NCI-H187 treated with DMSO at 0.1 percent for 48 hours (cell line): ENCODE measurements around the gene CISD1.

ENCODE experiments used
- DNase-seq: peaks from one replicate; lab custom pipeline; 2025; lab: John Stamatoyannopoulos, UW

CISD1 gene

DNA sequence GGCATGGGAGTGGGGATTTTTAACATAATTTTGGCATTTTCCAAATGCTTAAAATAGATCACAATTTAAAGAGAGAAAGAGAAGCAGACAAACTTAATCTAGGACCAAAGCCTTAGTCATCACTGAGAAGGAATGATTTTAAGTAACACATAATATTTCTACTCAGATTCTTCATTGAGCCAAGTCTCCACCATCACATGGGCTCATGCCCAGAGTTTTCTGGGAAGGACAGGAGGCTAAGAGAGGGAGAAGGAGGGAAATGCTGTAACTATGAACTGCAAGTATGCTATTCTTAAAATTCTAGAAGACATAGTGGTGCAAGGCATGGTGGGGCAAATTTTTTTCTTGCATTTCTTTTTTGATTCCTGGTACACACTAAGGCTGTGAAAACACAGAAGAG is 42.1 kb downstream of the CISD1 start:
- no peak for DNase-seq

DNA sequence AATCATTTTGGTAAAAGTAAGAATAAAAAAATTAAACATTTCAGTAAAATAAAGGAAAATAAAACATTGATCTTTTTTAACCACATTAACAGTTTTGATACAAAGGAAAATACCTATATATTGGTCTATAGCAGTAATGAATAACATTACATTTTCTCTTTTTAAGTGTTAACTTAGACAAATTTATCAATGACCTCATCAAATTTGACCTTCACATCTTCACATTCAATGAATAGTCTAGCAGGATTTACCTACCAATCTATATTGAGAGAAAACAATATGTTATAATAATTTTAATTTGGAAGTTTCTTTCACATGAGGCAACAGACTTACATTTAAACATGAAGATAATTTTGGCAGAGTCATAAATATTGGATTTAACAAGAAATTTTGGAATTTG is 47.9 kb downstream of the CISD1 start:
- no peak for DNase-seq

DNA sequence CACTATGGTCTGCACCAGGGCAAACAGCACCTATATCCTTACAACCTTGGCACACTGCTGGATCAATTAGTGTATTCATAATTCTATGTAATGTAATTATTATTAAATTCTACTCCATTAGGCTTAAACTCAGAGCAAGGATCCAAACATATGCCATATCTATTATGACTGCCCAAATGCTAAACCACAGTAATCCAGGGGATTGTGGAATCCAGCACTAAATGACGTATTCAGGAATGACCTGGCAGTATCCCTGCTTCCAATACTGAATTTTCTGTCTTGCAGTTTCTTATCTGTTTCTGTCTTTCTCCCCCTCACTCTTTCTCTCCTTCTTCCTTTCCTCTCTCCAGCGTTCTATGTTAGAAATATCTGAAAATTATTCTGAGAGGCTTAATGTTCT is 49.4 kb downstream of the CISD1 start:
- DNase-seq = no peak

DNA sequence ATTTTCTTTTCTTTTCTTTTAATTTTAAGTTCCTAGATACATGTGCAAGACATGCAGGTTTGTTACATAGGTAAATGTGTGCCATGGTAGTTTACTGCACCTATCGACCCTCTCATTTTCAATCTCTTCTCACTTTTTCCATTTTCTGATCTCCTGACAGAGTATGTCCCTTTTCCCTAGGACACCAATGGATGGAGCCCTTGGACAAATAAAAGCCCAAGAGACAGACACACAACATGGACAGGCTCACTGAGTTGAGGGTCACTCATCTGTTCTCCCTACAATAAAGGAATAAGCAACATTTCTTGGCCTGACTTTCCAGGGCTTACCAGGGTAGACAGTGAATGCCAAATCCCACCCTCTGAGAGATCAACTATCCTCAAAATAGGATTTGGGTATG is 50.6 kb downstream of the CISD1 start:
- DNase-seq = no peak

DNA sequence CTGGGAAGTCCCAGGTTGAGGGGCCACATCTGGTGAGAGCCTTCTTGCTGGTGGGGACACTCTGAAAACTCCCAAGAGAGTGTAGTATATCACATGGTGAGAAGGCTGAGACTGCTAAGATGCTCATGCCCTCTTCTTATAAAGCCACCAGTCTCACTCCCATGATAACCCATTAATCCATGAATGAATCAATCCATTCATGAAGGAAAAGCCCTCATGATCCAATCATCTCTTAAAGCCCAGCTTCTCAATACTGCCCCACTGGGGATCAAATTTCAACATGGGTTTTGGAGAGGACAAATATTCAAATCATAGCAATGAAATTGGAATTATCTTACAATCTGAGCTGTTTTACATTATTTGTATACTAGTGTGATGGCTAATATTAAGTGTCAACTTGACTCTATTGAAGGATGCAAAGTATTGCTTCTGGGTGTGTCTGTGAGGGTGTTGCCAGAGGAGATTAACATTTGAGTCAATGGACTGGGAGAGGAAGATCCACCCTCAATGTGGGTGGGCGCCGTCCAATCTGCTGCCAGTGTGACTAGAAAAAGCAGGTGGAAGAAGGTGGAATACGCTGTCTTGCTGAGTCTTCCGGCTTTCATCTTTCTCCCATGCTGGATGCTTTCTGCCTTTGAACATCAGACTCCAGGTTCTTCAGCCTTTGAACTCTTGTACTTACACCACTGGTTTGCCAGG is 51.5 kb downstream of the CISD1 start:
- DNase-seq = no peak

DNA sequence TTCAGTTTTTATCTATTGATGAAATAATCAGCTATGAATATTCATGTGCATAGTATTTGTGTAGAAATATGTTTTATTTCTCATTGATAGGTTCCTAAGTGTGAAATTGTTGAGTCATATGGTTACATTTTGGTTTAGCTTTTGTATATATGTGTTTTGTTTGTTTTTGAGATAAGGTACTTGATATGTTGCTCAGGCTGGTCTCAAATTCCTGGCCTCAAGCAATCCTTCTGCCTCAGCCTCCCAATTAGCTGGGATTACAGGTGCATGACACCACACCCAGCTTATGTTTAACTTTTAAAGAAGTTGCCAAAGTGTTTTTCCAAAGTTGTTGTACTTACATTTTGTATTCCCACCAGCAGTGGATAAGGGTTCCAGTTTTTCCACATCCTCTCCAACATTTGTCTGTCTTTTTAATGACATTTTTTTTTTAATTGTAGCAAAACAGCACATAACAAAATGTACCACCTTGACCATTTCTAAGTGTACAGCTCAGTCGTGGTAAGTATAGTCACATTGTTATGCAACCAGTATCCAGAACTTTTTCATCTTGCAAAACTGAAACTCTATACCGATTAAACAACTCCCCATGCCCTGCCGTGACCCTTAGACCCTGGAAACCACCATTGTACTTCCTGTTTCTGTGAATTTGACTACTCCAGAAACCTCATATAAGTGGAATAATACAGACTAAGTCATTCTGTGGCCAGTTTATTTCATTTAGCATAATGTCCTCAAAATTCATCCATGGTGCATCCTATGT is 53.3 kb downstream of the CISD1 start:
- DNase-seq = no peak

DNA sequence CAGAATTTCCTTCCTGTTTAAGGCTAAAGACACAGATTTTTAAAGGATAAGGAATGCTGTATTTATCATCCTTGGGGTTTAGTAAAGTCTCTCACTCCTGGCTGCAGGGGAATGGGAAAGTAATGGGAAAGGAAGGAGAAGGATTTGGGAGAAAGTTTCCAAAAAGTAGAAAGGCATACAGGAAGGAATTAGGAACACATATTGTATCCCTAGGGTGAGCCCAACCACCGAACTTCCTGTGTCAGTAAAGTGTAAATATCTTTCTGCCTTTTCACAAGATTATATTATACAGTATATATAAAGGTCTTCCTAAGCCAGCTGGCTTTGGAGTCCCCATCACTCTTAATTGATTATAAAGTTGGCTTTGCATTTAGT is 53.9 kb downstream of the CISD1 start:
- DNase-seq = no peak

DNA sequence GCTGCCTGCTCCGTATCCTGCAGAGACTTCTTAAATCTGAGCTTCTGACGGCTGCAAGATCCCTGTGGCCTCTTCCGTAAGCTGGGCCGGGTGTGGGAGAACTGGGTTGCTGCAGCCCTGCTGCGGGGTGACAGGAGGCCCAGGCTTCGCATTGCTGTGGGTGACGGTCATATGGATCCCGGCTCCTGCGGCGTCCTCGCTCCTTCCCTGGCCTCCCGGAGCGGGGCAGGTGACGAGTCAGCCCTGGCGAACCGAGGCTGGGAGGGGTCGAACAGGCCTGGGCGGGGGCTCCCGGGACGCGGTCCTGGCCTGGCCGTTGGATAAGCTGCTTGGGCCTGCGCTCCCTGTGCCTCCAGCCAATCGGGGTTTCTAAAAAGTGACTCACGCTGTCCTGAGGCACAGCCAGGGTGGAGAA is 58.0 kb downstream of the CISD1 start:
- no peak for DNase-seq

DNA sequence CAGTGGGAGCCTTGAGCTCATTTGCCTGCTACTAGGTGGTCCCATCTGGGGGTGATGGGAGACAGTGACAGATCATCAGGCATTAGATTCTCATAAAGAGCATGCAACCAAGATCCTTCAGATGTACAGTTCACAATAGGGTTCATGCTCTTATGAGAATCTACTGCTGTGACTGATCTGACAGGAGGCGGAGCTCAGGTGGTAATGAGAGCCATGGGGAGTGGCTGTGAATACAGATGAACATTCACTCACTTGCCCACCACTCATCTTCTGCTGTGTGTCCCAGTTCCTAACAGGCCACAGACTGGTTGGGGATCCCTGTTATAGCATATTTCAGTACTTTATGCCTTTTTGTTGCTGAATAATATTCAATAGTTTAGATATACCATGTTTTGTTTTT is 59.3 kb downstream of the CISD1 start:
- no peak for DNase-seq

DNA sequence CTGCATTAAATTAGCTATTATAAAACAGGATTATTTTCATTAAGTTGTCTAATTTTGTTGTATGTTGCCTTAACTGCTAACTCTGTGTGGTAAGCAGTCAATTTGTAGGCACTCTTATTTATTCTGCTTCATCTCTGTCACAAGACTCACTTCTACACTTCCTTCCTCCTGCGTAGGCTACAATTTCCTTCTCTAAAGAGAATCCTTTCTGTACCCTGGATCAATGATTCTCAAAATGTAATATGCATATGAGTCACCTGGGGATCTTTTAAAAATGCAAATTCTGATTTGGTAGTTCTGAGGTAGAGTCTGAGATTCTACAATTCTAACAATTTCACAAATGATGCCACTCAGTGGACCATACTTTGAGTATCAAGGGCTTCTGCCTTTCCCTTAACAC is 61.5 kb downstream of the CISD1 start:
- DNase-seq = no peak

DNA sequence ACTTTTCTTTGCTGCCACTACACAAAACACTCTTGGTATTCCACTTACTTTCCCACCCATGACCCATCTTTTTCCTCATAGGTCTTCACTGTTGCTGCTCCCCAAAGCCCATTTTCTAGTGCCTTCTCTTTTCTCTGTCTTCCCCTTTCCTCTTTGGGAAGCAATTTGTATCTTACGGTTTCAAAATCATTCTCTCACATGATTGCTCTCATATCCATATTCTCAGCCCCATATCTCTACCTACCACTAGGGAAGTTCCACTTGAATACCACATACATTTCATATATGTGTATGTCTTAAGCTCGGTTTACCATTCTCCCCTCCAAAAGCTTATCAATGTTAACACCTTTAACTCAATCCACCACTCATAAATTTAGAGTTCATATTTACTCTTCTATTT is 62.7 kb downstream of the CISD1 start:
- DNase-seq = no peak

DNA sequence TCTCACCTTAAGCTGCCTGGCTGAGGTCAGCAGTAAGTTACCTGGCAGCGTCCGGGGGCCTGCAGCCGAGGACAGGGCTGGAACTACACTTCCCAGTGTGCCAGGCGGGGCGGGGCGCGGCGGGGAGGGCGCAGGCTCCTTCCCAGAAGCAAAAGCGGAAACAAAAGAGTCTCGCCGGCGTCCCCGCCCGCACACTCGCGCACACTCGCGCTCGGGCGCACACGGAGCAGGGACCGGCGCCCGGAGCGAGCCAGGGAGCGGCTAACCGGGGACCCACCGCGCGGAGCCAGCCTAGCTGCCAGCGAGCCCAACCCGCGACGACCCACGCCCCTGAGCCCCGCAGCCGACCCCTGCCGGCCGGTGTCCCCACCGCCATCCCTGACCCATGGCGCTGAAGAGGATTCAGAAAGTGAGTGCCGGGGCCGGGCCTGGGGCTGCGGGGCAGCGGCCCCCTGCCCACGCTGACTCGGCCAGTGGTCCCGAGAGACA is 65.9 kb downstream of the CISD1 start, which contains the start of gene UBE2D1:
Gene UBE2D1, plus strand, starts transcription at position 190 of the 489 bp plus-strand sequence. Its CDS starts 196 bp downstream, at position 386.
- no peak for DNase-seq

DNA sequence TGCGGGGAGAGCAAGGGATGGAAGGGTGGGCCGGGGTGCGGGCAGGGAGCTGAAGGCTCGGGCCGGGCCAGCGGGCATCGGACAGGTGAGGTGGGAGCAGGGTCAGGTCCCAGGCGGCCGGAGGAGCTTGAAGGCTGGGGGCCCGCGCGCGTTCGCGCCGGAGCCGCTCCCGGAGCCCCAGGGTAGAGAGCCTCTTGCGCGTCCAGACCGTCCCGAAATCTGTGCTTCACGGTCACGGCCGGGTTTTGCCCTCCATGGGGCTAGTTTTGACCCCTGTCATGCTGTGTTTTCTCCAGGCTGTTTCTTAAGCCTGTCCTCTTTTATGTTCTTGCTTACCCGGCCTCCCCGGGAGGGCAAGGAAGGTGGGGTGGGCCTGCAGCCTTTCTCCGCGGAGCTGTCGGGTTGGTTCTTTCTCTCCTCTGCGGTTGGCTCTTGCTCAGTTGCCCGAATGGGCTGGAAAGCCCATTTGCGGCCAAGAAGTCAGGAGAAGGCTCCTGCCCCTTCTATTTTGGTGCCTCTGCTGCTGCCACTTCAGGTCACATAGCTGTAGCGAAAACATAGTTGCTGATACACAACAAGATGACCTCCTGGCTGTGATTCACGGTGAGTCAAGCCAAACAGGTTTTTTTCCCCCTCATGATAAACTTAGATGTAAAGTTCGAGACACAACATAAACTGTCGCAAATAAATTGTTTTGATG is 66.5 kb downstream of the CISD1 start:
- DNase-seq = no peak

DNA sequence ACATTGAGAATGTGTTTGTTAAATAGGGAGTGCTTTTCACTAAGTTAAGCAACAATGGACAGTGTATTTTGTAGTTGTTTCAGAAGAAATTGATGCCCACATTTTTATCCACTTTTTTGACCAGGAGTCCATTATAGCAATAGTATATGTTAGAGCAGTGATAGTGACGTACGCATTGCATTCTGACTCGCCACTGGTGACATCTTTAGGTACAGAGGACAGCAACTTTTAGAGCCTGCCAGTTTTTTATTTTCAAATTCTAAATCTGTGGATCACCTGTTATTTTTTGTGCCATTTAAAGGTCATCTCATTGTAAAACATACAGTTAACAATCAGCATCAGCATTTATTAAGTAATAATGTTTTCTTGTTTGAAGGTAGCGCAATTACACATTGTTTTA is 67.3 kb downstream of the CISD1 start:
- no peak for DNase-seq
